ENCODE measurements around the gene LEMD2.

Gene LEMD2

GRCh38 chr6:33792981-33793380 lies 4.1 kb upstream of the LEMD2 start:
- DNase-seq = no peak

GRCh38 chr6:33791620-33792019 lies 2.7 kb upstream of the LEMD2 start:
- no peak for DNase-seq

GRCh38 chr6:33790910-33791309 lies 2.0 kb upstream of the LEMD2 start:
- no peak for DNase-seq

GRCh38 chr6:33790379-33790778 lies 1.4 kb upstream of the LEMD2 start:
- no peak for DNase-seq

- DNase-seq = no peak
Observed at GRCh38 chr6:33789550-33789895, 593 bp upstream of the LEMD2 start.

- peak in 13 of 14 donors; percentile 12 to 86 (median 57) for DNase-seq
Observed at GRCh38 chr6:33787954-33788693, 806 bp downstream of the LEMD2 start.

- peak in 1 of 14 donors; percentile 37 for DNase-seq
Observed at GRCh38 chr6:33787346-33787953, 1.5 kb downstream of the LEMD2 start.

- DNase-seq = no peak
Observed at GRCh38 chr6:33786736-33787135, 2.2 kb downstream of the LEMD2 start.

- DNase-seq = no peak
Observed at GRCh38 chr6:33785778-33786177, 3.2 kb downstream of the LEMD2 start.

- no peak for DNase-seq
Observed at GRCh38 chr6:33784787-33785186, 4.1 kb downstream of the LEMD2 start.

- DNase-seq = no peak
Observed at GRCh38 chr6:33783781-33784520, 5.0 kb downstream of the LEMD2 start.

- no peak for DNase-seq
Observed at GRCh38 chr6:33782561-33782960, 6.4 kb downstream of the LEMD2 start.

GRCh38 chr6:33781131-33781975 lies 7.6 kb downstream of the LEMD2 start:
- DNase-seq = peak in 1 of 14 donors; percentile 27

GRCh38 chr6:33779895-33780294 lies 9.0 kb downstream of the LEMD2 start:
- DNase-seq = no peak

GRCh38 chr6:33779290-33779689 lies 9.6 kb downstream of the LEMD2 start:
- no peak for DNase-seq

GRCh38 chr6:33778444-33779121 lies 10.3 kb downstream of the LEMD2 start:
- DNase-seq = no peak

- DNase-seq = peak in 1 of 14 donors; percentile 50
Observed at GRCh38 chr6:33777398-33778388, 11.2 kb downstream of the LEMD2 start.

- no peak for DNase-seq
Observed at GRCh38 chr6:33776764-33777163, 12.2 kb downstream of the LEMD2 start.

- no peak for DNase-seq
Observed at GRCh38 chr6:33776186-33776585, 12.7 kb downstream of the LEMD2 start.

- DNase-seq = no peak
Observed at GRCh38 chr6:33774774-33775173, 14.2 kb downstream of the LEMD2 start.
